ENCODE results near the gene RBKS. TPM values are rescaled to one million over a fixed set of nuclear protein-coding genes. Genes with fewer than 3 reads are reported as not detected.
A peak's percentile ranks its signal among the peaks of the same experiment; 100 is the strongest.

RBKS gene
- total and polyA plus RNA-seq, 2 of the 8 experiments (the other 6 are each of a cell fraction or from before 2014, with no cell fraction given): 1.1 to 1.5 TPM

DNA sequence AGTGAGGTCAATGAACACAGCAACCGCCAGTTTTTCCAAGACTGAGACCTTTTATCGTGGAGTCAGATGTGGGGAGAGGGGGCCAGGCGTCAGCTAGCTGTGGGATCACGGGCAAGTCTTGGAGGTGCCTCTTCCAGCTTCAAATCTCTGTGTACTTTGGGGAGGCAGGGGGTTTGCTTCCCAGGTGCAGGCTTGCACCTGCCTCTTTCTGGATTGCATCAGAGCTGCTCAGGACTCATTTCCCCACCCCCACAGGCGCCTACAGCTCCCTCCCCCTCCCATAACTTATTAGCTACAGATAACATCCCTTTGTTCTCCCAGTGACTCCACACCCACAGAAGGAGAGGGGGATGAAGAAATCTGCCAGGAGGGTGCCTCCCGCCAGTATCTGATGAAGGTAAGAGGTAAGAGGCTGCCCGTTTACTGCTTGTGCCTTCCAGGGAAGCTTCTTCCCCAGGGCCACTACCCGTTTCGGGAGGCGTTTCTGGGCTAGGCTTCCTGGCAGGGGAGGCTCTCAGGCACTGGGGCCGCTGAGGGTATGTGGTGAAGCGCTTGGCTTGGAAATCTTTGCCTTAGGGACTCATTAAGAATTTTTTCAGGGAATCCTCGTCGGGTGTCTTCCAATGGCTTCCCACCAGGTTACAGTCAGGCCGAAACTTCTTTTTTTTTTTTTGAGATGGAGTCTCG is 137.5 kb downstream of the RBKS start (continued):
- TF ChIP-seq ASH2L (IDR thresholded peaks at IDR 0.05; ENCODE audit: low read length) (peak; percentile 86), SIN3A (conservative IDR thresholded peaks at IDR 0.05 in 1 of 2, IDR thresholded peaks at IDR 0.05 in 1 of 2; ENCODE audit: low read depth in 1 of 2, low read length in 2 of 2) (0 out of 4 replicates have a peak, but pooled peaks of 1 of the 2 experiments have one; percentile 15), KDM4A (IDR thresholded peaks at IDR 0.05; ENCODE audit: low read depth, low read length, severe bottlenecking) (peak; percentile 57), POLR2AphosphoS5 (IDR thresholded peaks at IDR 0.05; ENCODE audit: low read depth, low read length) (peak; percentile 74), TAF1 (IDR thresholded peaks at IDR 0.05; ENCODE audit: low read depth, low read length) (peak; percentile 68), POLR2A (IDR thresholded peaks at IDR 0.05; ENCODE audit: control extremely low read depth in 1 of 2, low read depth in 2 of 2, low read length in 2 of 2) (peak; percentile 57 to 77), BCL11A (IDR thresholded peaks at IDR 0.05; ENCODE audit: low read depth in 2 of 2, low read length in 2 of 2) (no peak), PHF8 (conservative IDR thresholded peaks at IDR 0.05; ENCODE audit: low read depth, low read length) (peak; percentile 53; the same call in 1 of the 2 replicates), CEBPB (IDR thresholded peaks at IDR 0.05; ENCODE audit: low read depth, low read length) (peak; percentile 95)

All from H1 (cell line).